GM20431 (cell line): ENCODE data around the gene SLC27A2.

ENCODE experiments used
- in situ Hi-C: fragments of 300-500 bp; cut with MseI, MboI; formaldehyde crosslinking; loops from one replicate; pipeline ENCODE4 v1.15.0; 2020; ENCODE audit warnings: low sequenced_read_pairs; ENCODE audit not compliant: unreplicated experiment

Gene SLC27A2

DNA sequence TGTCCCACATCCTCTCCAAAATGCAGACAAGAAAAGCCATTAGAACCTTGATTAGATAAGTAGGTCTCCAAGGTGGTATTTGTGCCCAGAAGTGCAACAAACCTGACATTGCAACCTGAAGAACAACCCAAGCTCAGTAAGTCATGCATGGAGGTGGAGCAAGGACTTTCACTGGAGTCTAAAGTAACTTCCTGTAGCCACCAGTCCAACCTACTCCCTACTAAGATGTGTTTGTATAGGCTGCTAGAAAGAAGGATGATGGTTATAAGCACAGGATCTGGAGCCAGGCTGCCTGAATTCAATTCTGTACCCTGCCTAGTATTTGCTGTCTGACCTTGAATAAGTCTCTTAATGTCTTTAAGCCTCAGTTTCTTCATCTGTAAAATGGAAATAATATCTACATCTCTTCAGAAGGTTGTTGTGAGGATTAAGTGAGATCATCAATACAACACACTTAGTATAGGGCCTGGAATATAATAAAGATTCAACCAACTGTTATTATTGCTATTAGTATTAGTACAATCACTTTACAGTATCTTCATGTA is 51.3 kb downstream of the SLC27A2 start:
- in situ Hi-C loops: no loop called here

DNA sequence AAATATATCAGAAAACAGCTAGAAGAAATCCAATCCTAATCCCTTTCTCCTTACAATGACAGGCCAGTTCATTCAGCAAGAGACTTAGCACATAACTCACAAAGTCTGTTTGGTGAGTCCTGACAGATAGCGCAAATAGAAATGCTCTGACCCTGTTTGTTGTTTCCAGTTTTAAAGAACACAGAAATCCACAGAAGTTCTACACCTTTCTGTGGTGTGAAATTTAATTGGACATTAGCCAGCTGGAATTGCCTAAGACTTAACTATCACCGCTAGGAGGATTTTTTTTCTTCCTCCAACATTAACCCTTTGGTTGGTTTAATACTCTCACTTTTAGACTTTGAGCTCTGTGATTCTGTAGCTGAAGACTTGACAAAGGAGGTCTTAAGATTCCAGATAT is 52.8 kb downstream of the SLC27A2 start:
- in situ Hi-C loops: no loop called here

DNA sequence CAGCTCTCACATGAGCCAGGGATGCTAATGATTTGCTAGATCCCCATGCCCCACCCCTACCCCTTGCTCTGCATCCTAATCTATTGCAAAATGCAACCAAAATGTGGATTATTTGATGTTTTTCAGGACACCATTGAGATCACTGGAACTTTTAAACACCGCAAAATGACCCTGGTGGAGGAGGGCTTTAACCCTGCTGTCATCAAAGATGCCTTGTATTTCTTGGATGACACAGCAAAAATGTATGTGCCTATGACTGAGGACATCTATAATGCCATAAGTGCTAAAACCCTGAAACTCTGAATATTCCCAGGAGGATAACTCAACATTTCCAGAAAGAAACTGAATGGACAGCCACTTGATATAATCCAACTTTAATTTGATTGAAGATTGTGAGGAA is 53.8 kb downstream of the SLC27A2 start:
- in situ Hi-C loops: no loop called here

DNA sequence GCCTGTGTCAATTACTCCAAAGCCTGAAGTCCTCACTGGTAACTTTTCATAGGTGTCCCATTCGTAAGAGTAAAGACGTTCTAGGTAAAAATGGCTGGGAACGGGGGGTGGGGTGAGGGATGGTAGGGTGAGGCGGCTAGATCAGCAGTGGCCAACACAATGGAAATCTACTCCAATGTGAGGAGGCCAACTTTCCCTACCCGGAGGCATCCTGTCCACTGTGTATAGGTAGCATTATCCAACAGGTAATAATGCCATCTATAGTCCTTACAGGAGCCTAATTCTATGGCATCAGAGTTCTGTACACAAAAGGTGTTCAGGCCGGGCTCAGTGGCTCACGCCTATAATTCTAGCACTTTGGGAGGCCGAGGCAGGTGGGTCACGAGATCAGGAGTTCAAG is 54.4 kb downstream of the SLC27A2 start:
- in situ Hi-C loops: no loop called here

DNA sequence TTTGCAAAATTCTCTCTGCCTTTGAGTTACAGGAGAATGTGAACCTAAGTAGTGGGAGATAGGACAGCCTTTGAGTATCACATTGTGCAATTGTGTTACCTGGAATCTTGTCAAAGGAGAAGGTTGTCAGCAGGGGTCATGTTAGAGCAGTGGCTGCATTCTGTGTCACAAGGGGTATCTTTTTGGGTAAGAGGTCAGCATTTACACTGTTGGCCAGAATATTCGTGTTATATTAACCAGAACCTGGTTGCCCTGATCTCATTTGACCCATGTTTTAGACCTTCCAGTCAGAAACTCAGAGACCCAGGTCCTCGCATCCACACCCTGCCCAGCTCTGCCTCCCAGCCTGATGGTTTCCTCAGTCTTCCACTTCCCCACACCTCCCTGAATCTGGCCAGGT is 56.3 kb downstream of the SLC27A2 start:
- in situ Hi-C loops: no loop called here

DNA sequence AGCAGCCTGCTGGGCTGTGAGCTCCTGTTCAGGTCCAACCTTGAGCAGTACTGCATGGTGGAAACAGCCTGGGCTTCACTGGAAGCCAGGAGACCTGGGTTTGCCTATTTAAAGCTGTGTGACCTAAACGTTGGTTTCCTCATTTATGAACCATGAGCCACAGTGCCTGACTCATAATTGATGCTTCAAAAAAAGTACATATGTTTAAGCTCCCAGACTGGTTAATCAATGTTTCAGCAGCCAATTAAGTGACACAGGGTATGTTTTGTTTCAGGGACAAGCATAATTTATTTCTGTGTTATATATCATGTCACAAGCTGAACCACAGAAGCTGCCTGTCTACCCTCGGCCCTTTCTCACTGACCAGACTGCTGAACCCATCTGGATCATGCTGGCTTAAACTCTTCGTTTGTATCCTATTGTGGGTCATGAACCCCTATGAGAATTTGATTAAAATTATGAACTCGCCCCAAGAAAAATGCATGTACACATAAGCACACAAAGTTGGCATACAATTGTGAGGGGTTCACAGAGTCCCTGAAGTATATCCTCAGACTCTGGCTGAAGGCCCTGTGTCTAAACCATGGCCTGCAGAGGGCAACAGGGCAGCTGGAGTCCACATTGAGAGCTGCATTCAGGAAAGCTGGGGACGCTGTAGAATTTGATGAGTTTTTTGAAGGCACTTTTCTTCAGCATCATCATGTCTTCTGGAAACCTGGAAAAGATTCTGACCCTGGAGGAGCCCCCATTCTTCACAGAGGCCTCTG is 59.9 kb downstream of the SLC27A2 start:
- in situ Hi-C loops: no loop called here

DNA sequence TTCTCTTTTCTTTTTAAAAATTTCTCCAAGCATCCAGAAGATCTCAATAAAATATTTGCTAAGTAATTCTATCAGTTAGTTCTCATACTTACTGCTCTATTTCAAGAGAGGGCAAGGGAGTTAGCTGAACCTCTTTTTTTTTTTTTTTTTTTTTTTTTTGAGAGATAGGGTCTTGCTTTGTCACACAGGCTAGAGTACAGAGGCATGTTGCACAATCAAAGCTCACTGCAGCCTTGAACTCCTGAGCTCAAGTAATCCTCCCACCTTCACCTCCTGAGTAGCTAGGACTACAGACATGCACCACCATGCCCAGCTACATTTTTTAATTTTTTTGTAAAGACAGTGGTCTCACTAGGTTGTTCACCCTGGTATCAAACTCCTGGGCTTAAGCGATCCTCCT is 62.2 kb downstream of the SLC27A2 start:
- in situ Hi-C loops: no loop called here

DNA sequence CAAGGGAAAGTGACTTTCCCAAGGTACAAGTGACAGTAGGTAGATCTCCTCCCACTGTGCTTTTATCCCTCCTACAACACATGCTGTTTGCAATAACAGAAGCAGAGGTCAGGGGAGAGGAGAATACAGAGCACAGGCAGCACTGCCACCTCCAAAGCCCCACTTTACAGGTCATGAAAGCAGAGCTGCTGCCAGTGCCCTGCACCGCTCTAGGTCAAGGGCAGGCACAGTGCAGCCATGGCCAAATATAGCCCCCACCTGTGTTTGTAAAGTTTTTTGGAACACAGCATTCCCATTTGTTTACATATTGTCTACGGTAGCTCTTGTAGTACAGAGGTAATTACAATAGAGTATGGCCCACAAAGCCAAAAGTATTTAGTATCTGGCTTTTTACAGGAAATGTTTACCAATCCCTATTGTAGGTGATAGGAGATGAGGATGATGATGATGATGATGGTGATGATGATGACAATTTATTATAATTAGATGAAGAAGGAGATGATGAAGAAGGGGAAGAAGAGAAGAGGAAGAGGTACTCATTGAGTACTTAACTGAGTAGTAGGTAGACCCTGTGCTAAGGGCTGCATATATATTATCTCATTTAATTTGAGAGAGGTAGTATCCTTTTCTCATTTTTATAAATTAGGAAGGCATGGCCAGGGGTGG is 63.1 kb downstream of the SLC27A2 start:
- in situ Hi-C loops: no loop called here

DNA sequence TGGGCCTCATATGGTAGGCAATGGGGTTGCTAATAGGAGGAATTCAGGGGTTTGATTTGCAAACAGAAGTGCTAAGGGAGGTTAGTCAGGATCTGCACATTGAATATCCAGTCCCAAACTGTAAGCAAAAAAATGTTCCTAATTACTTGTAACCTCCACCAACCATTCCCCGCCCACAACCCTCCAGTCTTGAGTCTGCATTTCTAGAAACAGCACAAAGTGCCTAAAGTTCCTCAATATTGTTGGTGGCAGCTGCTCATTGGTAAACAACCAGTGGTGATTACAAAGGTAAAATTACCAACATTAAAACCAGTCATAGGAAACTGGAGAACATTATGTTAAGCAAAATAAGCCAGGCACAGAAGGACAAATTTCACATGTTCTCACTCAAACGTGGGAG is 64.6 kb downstream of the SLC27A2 start:
- in situ Hi-C loops: no loop called here

DNA sequence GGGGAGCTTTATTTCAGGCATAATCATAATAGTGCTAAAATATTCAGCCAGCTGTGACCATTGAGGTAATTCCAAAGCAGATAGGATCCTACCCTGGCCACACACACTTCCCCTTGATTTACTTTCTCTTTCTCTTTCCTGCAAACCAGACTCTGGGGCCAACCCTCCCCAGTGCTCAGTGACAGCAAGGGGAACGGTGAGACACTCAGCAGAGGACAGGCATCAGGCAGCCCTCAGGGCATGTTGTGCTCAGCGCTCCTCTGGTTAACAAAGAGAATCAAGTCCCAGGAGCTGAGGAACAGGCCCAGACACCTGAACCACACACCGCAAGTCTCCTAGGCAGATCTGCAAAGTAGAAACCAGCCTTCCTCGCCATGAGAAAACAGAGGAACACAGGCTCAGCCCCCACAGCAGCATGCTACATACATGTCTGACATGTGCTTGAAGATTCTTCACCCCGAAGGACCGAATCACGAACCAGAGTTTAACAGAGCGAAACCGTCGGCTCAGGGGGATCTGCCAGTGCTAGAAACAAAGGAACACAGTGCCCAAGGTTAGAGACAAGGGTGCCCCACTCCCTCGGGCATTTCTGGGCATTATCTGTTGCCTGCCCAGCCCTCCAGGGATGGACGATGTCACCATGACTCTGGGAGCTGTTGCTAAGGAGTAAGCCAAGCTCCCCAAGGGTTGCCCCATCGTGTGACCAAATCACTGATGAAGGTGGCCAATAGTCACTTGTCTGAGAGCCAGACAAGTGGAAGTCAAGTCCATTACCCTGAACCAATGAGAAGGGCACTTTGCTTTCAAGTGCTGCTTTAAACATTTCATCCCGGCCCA is 66.0 kb downstream of the SLC27A2 start:
- in situ Hi-C loops: no loop called here

DNA sequence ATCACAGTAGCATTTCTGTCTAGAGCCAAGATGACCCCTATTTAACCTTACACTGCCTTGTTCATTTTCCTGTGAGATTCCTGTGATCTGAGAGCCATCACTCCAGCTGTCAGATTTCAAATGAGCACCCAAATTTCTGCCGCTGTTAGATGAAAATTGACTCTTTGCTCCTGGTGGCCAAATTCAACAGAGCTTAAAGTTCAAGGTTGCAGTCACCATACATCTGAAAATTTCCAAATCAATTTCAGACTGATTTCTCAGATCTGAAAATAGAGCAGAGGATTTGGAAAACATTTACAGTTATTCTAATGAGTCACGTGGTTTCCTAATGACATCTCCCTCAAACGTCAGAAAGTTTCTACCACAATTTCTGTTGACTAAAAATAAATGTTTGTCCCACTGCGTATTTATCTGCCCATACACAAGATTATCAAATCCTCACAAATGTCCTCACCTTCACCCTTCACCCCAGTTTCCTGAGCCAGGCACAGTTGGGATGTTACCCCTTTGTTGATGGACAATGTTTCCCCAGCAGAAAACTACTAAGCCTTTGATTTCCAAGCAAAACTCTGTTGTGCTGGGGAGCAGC is 67.1 kb downstream of the SLC27A2 start:
- in situ Hi-C loops: no loop called here

DNA sequence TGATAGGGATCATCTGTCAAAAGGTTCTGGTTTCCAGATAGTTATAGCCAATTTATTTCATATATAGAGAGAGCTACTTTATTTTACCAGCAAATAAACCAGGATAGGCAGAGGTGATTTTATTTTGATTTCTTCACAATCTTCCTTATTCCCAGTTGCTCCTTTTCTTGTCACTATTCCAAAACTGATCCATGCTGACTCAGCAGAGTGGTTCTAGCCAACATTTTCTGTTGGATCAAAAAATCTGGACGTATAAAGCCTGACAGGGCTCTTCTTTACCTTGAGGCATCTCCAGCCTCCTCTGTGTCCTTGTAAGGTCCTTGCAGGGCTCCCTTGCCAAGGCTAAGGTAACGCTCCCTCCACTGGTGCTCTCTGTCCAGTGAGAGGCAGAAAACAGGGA is 67.7 kb downstream of the SLC27A2 start:
- in situ Hi-C loops: no loop called here

DNA sequence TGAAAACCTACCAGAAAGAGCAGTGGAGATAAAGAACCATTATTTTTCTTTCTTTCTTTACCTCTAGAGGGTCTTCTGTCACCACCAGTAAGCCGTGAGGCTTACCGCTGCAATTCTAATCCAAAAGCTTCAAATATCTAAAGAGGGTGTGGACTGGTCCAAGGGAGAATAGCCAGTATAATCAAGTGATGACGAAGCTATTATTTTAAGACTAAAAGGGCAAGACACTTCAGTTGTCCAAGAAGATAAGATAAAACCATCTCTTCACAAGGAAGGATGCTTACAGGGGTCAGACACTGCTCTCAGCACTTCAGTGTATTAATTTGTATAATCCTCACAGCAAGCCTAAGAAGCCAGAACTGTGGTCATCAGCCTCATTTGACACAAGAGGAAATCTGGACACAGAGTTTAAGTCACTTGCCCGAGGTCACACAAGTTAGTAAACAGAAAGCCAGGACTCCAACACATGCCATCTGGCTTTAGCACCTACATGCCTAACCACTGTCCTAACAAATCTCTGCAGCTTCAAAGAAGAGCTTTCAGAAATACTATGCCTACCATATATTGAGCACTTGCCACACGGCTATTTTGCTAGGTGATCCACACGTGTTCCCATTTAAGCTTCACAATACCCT is 68.9 kb downstream of the SLC27A2 start:
- in situ Hi-C loops: no loop called here

DNA sequence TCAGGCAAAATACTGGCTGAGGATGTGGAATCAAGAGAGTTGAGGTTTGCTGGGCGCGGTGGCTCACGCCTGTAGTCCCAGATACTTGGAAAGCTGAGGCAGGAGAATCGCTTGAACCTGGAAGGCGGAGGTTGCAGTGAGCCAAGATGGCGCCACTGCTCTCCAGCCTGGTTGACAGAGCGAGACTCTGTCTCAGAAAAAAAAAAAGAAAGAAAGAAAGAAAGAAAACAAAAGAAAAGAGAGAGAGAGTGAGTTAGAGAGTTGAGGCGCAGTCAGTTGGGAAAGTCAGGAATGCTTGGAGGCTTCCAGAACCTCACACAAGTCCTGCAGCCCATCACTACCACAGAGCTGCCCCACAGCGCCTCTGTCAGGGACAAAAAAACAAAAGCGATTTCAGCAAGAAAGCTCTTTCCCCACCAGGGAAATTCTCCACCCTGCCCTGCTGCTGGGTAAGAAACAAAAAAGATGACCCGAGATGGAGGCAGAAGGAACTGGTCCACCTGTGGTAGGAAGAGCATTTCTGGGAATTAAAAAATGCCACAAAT is 69.7 kb downstream of the SLC27A2 start:
- in situ Hi-C loops: no loop called here

DNA sequence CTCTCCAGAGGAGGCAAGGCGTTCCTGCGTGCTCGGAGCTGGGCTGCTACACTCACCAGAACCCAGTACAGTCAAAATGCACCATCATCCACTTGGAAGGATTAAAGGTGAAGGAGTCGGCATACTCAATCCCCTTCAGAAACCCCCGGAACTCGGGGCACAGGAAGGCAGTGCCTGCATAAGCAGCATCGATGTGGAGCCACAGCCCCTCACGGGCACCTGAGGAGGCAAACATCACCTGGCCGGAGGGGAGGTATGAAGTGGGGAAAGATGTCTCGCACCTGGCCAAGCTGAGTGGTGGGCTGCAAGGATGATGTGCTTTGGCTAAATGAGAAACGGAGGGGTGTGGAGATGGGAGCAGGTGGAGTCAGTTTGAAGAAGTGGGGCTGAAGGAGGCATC is 70.6 kb downstream of the SLC27A2 start:
- in situ Hi-C loops: no loop called here

DNA sequence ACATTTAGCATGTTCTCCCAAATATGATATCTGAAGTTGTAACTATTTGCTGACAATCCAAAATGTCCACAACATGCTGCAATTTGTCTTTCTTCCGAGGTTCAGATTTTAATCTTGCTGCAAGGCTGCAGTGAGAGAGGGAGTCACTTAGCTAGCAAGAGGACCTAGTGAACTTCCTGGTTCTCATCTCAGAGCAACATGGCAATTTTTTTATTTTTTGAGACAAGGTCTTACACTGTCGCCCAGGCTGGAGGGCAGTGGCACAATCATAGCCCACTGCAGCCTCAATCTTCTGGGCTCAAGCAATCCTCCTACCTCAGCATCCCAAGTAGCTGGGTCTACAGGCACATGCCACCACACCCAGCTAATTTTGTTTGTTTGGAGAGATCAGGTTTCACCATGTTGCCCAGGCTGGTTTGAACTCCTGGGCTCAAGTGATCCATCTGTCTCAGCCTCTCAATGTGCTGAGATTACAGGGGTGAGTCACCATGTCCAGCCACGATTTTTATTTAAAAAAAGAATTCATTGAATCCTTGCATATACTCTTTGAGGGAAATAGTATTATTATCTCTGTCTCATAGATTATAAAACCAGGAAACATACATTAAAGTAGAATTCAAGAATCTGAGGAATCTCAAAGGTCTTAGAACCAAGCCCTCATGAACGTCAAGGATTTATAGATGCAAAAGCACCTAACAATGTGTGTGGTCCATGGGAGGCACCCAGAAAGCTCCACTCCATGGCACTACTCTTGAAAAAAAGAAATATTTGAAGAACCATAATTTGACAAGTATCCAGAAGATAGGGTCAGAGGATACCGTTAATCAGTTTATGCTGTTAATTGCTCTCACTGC is 74.4 kb downstream of the SLC27A2 start:
- in situ Hi-C loops: no loop called here

DNA sequence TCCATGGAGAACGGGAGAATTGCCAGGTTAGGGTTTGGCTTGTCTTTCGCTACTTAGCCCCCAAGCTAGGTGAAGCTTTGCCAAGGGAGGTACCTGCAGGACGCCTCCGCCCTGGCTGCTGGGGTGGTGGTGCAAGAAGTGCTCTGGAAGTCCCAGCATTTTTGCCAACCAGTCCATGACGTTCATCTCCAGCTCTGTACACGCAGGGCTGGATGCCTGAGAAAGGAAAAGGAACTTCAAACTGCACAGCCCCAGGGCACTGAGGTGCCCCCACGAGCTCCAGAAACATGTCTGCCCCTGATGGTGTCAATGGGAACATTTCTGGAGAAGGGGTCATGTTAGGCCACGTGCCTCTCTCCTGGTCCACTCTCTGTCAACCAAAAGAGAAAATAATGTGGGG is 75.3 kb downstream of the SLC27A2 start:
- in situ Hi-C loops: no loop called here

DNA sequence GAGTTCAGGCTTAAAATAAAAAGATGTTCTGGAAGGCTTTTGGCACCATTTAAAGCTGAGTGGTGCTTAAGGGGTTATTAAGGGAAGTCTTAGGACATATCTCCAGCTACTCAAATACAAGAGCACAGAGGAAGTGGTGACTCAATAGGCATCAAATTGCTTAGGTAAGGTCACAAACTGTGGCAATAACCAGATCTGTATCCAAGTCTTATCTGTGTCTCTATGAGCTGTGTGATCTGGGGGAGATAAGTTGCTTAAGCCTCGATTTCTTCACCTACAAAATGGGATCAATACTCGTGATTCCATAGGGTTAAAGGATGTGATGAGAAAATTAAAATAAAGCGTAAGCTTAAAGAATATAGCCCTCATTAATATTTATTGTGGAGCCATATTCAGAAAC is 75.9 kb downstream of the SLC27A2 start:
- in situ Hi-C loops: no loop called here

DNA sequence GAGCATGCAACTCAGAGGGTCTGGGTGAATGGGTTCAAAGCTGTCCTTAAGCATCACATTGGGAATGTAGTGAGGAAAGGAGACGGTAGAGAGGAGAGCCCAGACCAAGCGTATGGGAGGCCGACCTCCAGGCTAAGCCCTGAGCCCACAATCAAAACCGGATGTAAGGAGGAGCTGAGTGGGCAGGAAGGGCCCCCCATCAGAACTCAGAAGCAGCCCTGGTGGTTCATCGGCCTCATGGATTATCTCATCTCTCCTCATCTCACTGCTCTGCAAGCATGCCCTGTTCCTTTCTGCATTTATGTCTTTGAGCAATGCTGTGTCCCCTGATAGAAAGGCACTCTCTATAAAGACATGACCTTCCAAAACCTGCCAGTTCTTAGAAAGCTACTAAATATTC is 77.3 kb downstream of the SLC27A2 start:
- in situ Hi-C loops: no loop called here
